HepG2 (cell line): Measurements from ENCODE around the gene RELL2. TPM values are rescaled to one million over a fixed set of nuclear protein-coding genes. Genes with fewer than 3 reads are reported as not detected.

Experiments used
- ATF3 ChIP-seq: sonication (generic); formaldehyde crosslinking; IDR thresholded peaks from 2 replicates; pipeline ENCODE4 v1.4.0; 2020; ENCODE audit warnings: missing genetic modification reagents
- ISX ChIP-seq: sonication (generic); formaldehyde crosslinking; conservative IDR thresholded peaks from 2 replicates; pipeline ENCODE4 v1.5.0; 2020; ENCODE audit warnings: missing genetic modification reagents
- MBNL3 ChIP-seq: fragments of 250-450 bp; sonication (Bioruptor Pico); conservative IDR thresholded peaks from 2 replicates; pipeline ENCODE4 v1.8.0; 2022; ENCODE audit warnings: mild to moderate bottlenecking, inconsistent platforms
- SCMH1 ChIP-seq: sonication (generic); formaldehyde crosslinking; IDR thresholded peaks from 2 replicates; pipeline ENCODE4 v1.9.0; 2021; ENCODE audit warnings: missing genetic modification reagents, mild to moderate bottlenecking, borderline replicate concordance
- SYNCRIP ChIP-seq: fragments of 200-400 bp; formaldehyde crosslinking; IDR thresholded peaks from 2 replicates; pipeline ENCODE4 v1.6.1; 2018; ENCODE audit warnings: mild to moderate bottlenecking, low read depth, low read length; ENCODE audit not compliant: insufficient read depth
- TAF15 ChIP-seq: fragments of 200-400 bp; formaldehyde crosslinking; IDR thresholded peaks from one replicate; pipeline ENCODE4 v1.6.1; 2018; ENCODE audit warnings: mild to moderate bottlenecking, low read depth, low read length; ENCODE audit not compliant: poor library complexity, severe bottlenecking
- USF2 ChIP-seq, 2 experiments: sonication (generic) in 1 of 2; formaldehyde crosslinking in 1 of 2; IDR thresholded peaks; 2 replicates each; pipeline versions ENCODE4 v1.5.1 to v1.6.1; 2011 to 2020; ENCODE audit warnings: borderline replicate concordance in 1 of 2, low read depth in 1 of 2, low read length in 1 of 2, mild to moderate bottlenecking in 1 of 2, missing genetic modification reagents in 1 of 2, moderate library complexity in 1 of 2
- ZIK1 ChIP-seq: sonication (generic); formaldehyde crosslinking; IDR thresholded peaks from 2 replicates; pipeline ENCODE4 v1.5.0; 2020; ENCODE audit warnings: mild to moderate bottlenecking, low read depth, missing genetic modification reagents, borderline replicate concordance
- ZNF326 ChIP-seq: sonication (generic); formaldehyde crosslinking; IDR thresholded peaks from 2 replicates; pipeline ENCODE4 v1.4.0; 2020; ENCODE audit warnings: missing genetic modification reagents, borderline replicate concordance
- ZNF784 ChIP-seq: sonication (generic); formaldehyde crosslinking; IDR thresholded peaks from 2 replicates; pipeline ENCODE4 v1.5.1; 2020; ENCODE audit warnings: missing genetic modification reagents, mild to moderate bottlenecking, borderline replicate concordance
- polyA plus RNA-seq, 8 experiments: library from polyadenylated mRNA; depleted of rRNA in 3 of 8; stranded (reverse) in 7 of 8; unstranded in 1 of 8; fragments of >200 nt; fragmentation: Illumina TruSeq in 4 of 8; extraction: Trizol in 4 of 8; gene quantifications; 2 replicates each; pipeline versions ENCODE4 v1.2.1 to v1.2.3, GENCODE V29; 2011 to 2016; ENCODE audit warnings: low read depth in 4 of 8, missing spikeins in 1 of 8, mixed read lengths in 1 of 8; ENCODE audit not compliant: insufficient read depth in 1 of 8
- total RNA-seq, 5 experiments: library from RNA; depleted of rRNA; stranded (reverse); fragments of >200 nt; fragmentation: Illumina TruSeq; extraction: Trizol; gene quantifications; 2 replicates each; pipeline ENCODE4 v1.2.3, GENCODE V29; 2016; ENCODE audit warnings: low read depth in 1 of 5

The RELL2 gene
- total and polyA plus RNA-seq, 2 of the 13 experiments (the other 11 are each of a cell fraction or from before 2014, with no cell fraction given), result 6.4 to 8.3 TPM

- no peak for TF ChIP-seq USF2 (IDR thresholded peaks at IDR 0.05; ENCODE audit: low read depth, low read length)
- TF ChIP-seq USF2 (CRISPR knock-in tag; IDR thresholded peaks at IDR 0.05; ENCODE audit: borderline replicate concordance), result no peak
- TF ChIP-seq MBNL3 (CRISPR knock-in tag), result no peak
- no peak for TF ChIP-seq ZIK1 (CRISPR knock-in tag)
- no peak for TF ChIP-seq ATF3 (CRISPR knock-in tag)
- TF ChIP-seq SYNCRIP, result no peak
- no peak for TF ChIP-seq ZNF784 (CRISPR knock-in tag)
- TF ChIP-seq ISX (CRISPR knock-in tag), result no peak
- TF ChIP-seq SCMH1 (CRISPR knock-in tag), result no peak
- no peak for TF ChIP-seq ZNF326 (CRISPR knock-in tag)
- no peak for TF ChIP-seq TAF15
Observed at GRCh38 chr5:141649056-141649688, 12.4 kb downstream of the RELL2 start (continued).
